K562 (cell line): Measurements from ENCODE around the gene SHLD1. TPM values are rescaled to one million over a fixed set of nuclear protein-coding genes. Genes with fewer than 3 reads are reported as not detected.
A peak's percentile ranks its signal among the peaks of the same experiment; 100 is the strongest.

ENCODE experiments used
- EP400 ChIP-seq: fragments of 450-650 bp; IDR thresholded peaks from 2 replicates; pipeline ENCODE4 v1.6.1; 2017; ENCODE audit warnings: antibody characterized with exemption, mild to moderate bottlenecking, moderate library complexity
- FOXK1 ChIP-seq: sonication (generic); formaldehyde crosslinking; IDR thresholded peaks from 2 replicates; pipeline ENCODE4 v1.8.0; 2022; ENCODE audit warnings: missing genetic modification reagents, mild to moderate bottlenecking, borderline replicate concordance
- KDM1A ChIP-seq, 2 experiments: fragments of 450-650 bp; IDR thresholded peaks; 2 replicates each; pipeline ENCODE4 v1.6.1; 2016; ENCODE audit warnings: mild to moderate bottlenecking in 2 of 2
- RBBP5 ChIP-seq: fragments of 200-600 bp; sonication (generic); IDR thresholded peaks from 2 replicates; pipeline ENCODE4 v1.6.1; 2012; ENCODE audit warnings: borderline replicate concordance, mild to moderate bottlenecking, low read length, control low read depth, inconsistent platforms; ENCODE audit not compliant: insufficient read depth, poor library complexity, severe bottlenecking
- RFX1 ChIP-seq: fragments of 450-650 bp; IDR thresholded peaks from 2 replicates; pipeline ENCODE4 v1.6.1; 2016; ENCODE audit warnings: mild to moderate bottlenecking, moderate library complexity
- RNF2 ChIP-seq: sonication (generic); IDR thresholded peaks from 2 replicates; pipeline ENCODE4 v1.6.1; 2016
- SMARCE1 ChIP-seq: fragments of 450-650 bp; IDR thresholded peaks from 2 replicates; pipeline ENCODE4 v1.7.1; 2016; ENCODE audit warnings: mild to moderate bottlenecking
- polyA plus RNA-seq, 8 experiments: library from polyadenylated mRNA; depleted of rRNA in 4 of 8; stranded (reverse) in 5 of 8; unstranded in 3 of 8; fragments of >200 nt; fragmentation: Nextera tagmentation in 2 of 8; fragmentation: Illumina TruSeq in 1 of 8; extraction: Ambion mirVana in 2 of 8; extraction: Trizol in 1 of 8; gene quantifications; 2 replicates each; pipeline versions ENCODE4 v1.2.1 to v1.2.3, GENCODE V29; 2011 to 2014; ENCODE audit warnings: inconsistent platforms in 1 of 8, missing spikeins in 1 of 8
- total RNA-seq, 7 experiments: library from RNA; depleted of rRNA in 6 of 7; stranded (reverse); fragments of >200 nt in 6 of 7; fragmentation: Illumina TruSeq in 2 of 7; extraction: Trizol in 2 of 7; gene quantifications; 2 replicates each; pipeline versions ENCODE4 v1.2.1 to v1.2.3, GENCODE V29; 2011 to 2021; ENCODE audit warnings: low replicate concordance in 1 of 7
- TF ChIP-seq, protein P1 (sequence below): IDR thresholded peaks from 2 replicates; pipeline ENCODE4 v1.6.1; 2011; ENCODE audit warnings: borderline replicate concordance, low read depth, mild to moderate bottlenecking, moderate library complexity, low read length; ENCODE audit not compliant: insufficient read depth, poor library complexity, severe bottlenecking
- TF ChIP-seq, protein P2 (sequence below): fragments of 200-800 bp; sonication (Bioruptor generic); IDR thresholded peaks from 2 replicates; pipeline ENCODE4 v1.6.1; 2017; ENCODE audit warnings: missing genetic modification characterization, missing compliant biosample characterization
- TF ChIP-seq, protein P3 (sequence below), 2 experiments: fragments of 450-650 bp; conservative IDR thresholded peaks; 2 replicates each; pipeline ENCODE4 v1.6.1; 2017; ENCODE audit warnings: mild to moderate bottlenecking in 2 of 2, moderate library complexity in 2 of 2
- TF ChIP-seq, protein P4 (sequence below), 2 experiments: fragments of 450-650 bp; formaldehyde crosslinking in 1 of 2; IDR thresholded peaks; 2 replicates each; pipeline versions ENCODE4 v1.4.0 to v1.6.1; 2014 to 2020; ENCODE audit warnings: mild to moderate bottlenecking in 2 of 2, borderline replicate concordance in 1 of 2, low read depth in 1 of 2
- TF ChIP-seq, protein P5 (sequence below): IDR thresholded peaks from 2 replicates; pipeline ENCODE4 v1.6.1; 2014; ENCODE audit warnings: antibody characterized with exemption

SHLD1 gene
- total and polyA plus RNA-seq, 9 of the 15 experiments (the other 6 are each of a cell fraction or from before 2014, with no cell fraction given) = 3.7 to 21.6 (median 8.2) TPM

DNA sequence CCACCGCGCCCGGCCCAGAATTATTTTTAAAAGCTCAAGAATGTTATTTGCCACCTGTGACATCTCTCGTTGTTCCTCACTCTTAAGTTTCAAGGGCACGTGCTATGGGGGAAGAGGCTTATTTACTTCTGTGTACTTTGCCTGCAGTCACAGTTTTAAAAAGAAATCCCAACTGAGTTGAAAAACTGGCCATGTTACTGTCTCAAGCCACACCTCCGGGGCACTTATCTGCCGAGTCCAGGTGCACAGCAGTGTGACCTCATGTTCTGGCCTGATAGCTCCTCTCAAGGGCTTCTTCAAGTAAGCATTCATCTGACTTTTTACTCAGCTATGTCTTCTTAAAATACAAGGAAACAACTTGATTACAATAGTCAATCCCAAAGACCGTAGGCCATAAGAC, 34.5 kb downstream of the SHLD1 start (continued):
- TF ChIP-seq RBBP5 (peak; percentile 26), EP400 (peak; percentile 65), SMARCE1 (peak; percentile 87), FOXK1 (peak; percentile 54; the same call in 1 of the 2 replicates), RNF2 (peak; percentile 33; the same call in 1 of the 2 replicates), RFX1 (no peak), KDM1A (IDR thresholded peaks at IDR 0.05) (peak; percentile 69 to 71)
- TF ChIP-seq, protein P1, sequence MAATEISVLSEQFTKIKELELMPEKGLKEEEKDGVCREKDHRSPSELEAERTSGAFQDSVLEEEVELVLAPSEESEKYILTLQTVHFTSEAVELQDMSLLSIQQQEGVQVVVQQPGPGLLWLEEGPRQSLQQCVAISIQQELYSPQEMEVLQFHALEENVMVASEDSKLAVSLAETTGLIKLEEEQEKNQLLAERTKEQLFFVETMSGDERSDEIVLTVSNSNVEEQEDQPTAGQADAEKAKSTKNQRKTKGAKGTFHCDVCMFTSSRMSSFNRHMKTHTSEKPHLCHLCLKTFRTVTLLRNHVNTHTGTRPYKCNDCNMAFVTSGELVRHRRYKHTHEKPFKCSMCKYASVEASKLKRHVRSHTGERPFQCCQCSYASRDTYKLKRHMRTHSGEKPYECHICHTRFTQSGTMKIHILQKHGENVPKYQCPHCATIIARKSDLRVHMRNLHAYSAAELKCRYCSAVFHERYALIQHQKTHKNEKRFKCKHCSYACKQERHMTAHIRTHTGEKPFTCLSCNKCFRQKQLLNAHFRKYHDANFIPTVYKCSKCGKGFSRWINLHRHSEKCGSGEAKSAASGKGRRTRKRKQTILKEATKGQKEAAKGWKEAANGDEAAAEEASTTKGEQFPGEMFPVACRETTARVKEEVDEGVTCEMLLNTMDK = no peak
- TF ChIP-seq, protein P2, sequence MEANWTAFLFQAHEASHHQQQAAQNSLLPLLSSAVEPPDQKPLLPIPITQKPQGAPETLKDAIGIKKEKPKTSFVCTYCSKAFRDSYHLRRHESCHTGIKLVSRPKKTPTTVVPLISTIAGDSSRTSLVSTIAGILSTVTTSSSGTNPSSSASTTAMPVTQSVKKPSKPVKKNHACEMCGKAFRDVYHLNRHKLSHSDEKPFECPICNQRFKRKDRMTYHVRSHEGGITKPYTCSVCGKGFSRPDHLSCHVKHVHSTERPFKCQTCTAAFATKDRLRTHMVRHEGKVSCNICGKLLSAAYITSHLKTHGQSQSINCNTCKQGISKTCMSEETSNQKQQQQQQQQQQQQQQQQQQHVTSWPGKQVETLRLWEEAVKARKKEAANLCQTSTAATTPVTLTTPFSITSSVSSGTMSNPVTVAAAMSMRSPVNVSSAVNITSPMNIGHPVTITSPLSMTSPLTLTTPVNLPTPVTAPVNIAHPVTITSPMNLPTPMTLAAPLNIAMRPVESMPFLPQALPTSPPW (CRISPR knock-in tag) = peak; percentile 10; the same call in 1 of the 2 replicates
- TF ChIP-seq, protein P3, sequence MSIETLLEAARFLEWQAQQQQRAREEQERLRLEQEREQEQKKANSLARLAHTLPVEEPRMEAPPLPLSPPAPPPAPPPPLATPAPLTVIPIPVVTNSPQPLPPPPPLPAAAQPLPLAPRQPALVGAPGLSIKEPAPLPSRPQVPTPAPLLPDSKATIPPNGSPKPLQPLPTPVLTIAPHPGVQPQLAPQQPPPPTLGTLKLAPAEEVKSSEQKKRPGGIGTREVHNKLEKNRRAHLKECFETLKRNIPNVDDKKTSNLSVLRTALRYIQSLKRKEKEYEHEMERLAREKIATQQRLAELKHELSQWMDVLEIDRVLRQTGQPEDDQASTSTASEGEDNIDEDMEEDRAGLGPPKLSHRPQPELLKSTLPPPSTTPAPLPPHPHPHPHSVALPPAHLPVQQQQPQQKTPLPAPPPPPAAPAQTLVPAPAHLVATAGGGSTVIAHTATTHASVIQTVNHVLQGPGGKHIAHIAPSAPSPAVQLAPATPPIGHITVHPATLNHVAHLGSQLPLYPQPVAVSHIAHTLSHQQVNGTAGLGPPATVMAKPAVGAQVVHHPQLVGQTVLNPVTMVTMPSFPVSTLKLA (conservative IDR thresholded peaks at IDR 0.05) = peak; percentile 91 to 93
- TF ChIP-seq, protein P4, sequence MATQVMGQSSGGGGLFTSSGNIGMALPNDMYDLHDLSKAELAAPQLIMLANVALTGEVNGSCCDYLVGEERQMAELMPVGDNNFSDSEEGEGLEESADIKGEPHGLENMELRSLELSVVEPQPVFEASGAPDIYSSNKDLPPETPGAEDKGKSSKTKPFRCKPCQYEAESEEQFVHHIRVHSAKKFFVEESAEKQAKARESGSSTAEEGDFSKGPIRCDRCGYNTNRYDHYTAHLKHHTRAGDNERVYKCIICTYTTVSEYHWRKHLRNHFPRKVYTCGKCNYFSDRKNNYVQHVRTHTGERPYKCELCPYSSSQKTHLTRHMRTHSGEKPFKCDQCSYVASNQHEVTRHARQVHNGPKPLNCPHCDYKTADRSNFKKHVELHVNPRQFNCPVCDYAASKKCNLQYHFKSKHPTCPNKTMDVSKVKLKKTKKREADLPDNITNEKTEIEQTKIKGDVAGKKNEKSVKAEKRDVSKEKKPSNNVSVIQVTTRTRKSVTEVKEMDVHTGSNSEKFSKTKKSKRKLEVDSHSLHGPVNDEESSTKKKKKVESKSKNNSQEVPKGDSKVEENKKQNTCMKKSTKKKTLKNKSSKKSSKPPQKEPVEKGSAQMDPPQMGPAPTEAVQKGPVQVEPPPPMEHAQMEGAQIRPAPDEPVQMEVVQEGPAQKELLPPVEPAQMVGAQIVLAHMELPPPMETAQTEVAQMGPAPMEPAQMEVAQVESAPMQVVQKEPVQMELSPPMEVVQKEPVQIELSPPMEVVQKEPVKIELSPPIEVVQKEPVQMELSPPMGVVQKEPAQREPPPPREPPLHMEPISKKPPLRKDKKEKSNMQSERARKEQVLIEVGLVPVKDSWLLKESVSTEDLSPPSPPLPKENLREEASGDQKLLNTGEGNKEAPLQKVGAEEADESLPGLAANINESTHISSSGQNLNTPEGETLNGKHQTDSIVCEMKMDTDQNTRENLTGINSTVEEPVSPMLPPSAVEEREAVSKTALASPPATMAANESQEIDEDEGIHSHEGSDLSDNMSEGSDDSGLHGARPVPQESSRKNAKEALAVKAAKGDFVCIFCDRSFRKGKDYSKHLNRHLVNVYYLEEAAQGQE (IDR thresholded peaks at IDR 0.05; ENCODE audit: borderline replicate concordance) = peak; percentile 25; the same call in 1 of the 2 replicates
- TF ChIP-seq, protein P4 (CRISPR knock-in tag; IDR thresholded peaks at IDR 0.05; ENCODE audit: low read depth) = no peak
- TF ChIP-seq, protein P5, sequence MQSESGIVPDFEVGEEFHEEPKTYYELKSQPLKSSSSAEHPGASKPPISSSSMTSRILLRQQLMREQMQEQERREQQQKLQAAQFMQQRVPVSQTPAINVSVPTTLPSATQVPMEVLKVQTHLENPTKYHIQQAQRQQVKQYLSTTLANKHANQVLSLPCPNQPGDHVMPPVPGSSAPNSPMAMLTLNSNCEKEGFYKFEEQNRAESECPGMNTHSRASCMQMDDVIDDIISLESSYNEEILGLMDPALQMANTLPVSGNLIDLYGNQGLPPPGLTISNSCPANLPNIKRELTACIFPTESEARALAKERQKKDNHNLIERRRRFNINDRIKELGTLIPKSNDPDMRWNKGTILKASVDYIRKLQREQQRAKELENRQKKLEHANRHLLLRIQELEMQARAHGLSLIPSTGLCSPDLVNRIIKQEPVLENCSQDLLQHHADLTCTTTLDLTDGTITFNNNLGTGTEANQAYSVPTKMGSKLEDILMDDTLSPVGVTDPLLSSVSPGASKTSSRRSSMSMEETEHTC = peak; percentile 71; the same call in 1 of the 2 replicates
